Ectodermal cell (in vitro differentiated cells): ENCODE results near the gene HOXA3.

ENCODE experiments used
- H3K27ac ChIP-seq: 2 replicates; pipeline ENCODE4 v1.7.0; 2013; ENCODE audit warnings: mild to moderate bottlenecking, low read depth, low read length; ENCODE audit not compliant: insufficient read depth, poor library complexity, severe bottlenecking
- H3K27me3 ChIP-seq: 2 replicates; pipeline ENCODE4 v1.7.0; 2013; ENCODE audit warnings: mild to moderate bottlenecking, low read length; ENCODE audit not compliant: insufficient read depth, control insufficient read depth, poor library complexity, severe bottlenecking
- H3K36me3 ChIP-seq: one replicate; pipeline ENCODE4 v1.7.0; 2013; ENCODE audit warnings: low read length; ENCODE audit not compliant: control insufficient read depth, insufficient read depth
- H3K4me1 ChIP-seq: one replicate; pipeline ENCODE4 v1.7.0; 2013; ENCODE audit warnings: low read length; ENCODE audit not compliant: control insufficient read depth, insufficient read depth
- H3K4me3 ChIP-seq: 2 replicates; pipeline ENCODE4 v1.7.0; 2013; ENCODE audit warnings: low read depth, low read length, control low read depth; ENCODE audit not compliant: insufficient read depth
- H3K9me3 ChIP-seq: 2 replicates; pipeline ENCODE4 v1.7.0; 2013; ENCODE audit warnings: mild to moderate bottlenecking, low read length, moderate library complexity; ENCODE audit not compliant: control insufficient read depth
- WGBS, 2 experiments: methylation state at CpG; one replicate each; pipeline ENCODE4 v1.1.7; 2013; ENCODE audit warnings: missing lambda C conversion rate in 2 of 2; 5-methylcytosine and 5-hydroxymethylcytosine counted together

The HOXA3 gene

DNA sequence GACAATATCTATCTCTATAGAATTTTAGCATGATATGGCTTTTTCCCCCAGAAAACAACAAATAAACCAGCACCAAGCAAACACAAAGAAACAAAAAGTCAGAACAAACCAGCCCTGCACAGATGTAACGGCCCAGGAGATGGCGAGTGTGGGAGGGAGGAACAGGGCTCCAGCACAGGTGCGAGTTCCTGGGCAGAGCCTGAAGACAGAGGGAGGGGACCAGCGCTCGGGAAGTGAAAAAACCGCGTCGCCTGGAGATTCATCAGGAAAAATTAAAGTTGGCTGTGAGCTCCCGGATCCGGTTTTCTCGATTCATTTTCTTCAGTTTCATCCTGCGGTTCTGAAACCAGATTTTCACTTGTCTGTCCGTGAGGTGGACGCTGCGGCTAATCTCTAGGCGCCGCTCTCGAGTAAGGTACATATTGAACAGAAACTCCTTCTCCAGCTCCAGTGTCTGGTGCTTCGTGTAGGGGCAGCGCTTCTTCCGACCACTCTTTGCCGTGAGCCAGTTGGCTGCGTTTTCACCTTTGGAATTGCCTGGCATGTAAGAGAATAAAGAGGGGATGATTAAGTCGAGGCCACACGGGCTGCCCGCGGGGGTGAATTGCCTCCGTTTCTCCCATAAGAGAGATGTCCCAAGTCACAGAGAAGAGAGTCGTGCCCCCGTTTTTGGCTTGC is 19.4 kb upstream of the HOXA3 start:
- Histone ChIP-seq H3K36me3 (no peaks in the 10 kb centered on the region), H3K27me3 (peaks cover 100% of the 10 kb centered on the region), H3K4me1 (no peaks in the 10 kb centered on the region), H3K27ac (no peak overlapping the region), H3K4me3 (no peak overlapping the region), H3K9me3 (no peaks in the 10 kb centered on the region)
- 6% methylated on average over 30 of the region's 30 CpGs for WGBS, 2 experiments

GRCh38 chr7:27171325-27171636 is 18.9 kb upstream of the HOXA3 start:
- H3K9me3 ChIP-seq: no peaks in the 10 kb centered on the region
- H3K36me3 ChIP-seq: no peaks in the 10 kb centered on the region
- H3K27me3 ChIP-seq: peaks cover 100% of the 10 kb centered on the region
- no peak overlapping the region for H3K4me3 ChIP-seq
- 2 to 7% methylated on average over 8 of the region's 8 CpGs for WGBS, 2 experiments
- no peak overlapping the region for H3K27ac ChIP-seq
- no peaks in the 10 kb centered on the region for H3K4me1 ChIP-seq

DNA sequence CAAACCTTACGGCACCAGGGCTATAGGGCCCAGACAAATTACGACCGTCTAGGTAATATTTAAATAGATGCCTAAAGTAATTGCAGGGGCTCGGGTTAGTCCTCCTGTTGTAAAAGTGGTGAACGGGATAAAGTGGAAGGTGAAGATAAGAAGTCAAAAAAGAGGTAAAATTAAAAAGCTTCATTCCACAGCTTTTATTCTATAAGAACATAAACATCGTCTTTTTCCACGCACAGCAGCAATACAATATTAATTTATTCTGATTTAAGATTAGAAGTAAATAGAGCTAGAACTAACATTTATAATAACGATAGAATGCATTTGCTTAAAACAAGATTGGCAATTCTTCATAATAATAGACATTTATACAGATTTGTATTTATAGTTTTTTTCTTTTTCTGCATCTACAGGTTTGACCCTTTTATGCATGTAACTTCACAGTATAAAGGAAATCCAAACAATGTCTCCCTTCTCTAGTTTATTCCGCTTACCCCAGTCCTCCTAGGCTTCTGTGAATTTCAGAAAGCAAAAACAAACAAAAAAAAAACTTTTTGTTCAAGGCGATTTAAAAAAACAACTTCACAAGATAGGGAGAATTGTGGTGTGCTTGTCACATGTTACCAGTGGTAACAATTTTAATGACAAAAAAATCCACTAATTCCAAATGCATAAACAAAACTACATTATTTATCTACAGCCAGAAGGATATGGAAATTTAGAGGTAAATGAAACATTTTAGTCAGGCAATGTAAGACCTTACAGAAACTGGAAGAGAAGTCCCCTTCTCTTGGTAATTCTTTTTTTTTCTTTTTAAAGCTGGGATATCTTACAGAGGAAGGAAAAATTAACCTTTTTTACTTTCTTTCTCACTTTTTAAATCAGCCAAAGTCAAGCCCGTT is 18.3 kb upstream of the HOXA3 start:
- no peaks in the 10 kb centered on the region for H3K4me1 ChIP-seq
- peaks cover 100% of the 10 kb centered on the region for H3K27me3 ChIP-seq
- H3K9me3 ChIP-seq: no peaks in the 10 kb centered on the region
- H3K36me3 ChIP-seq: no peaks in the 10 kb centered on the region
- 22 to 28% methylated on average over 6 to 9 of the region's 11 CpGs for WGBS, 2 experiments
- no peak overlapping the region for H3K4me3 ChIP-seq
- H3K27ac ChIP-seq: no peak overlapping the region

DNA sequence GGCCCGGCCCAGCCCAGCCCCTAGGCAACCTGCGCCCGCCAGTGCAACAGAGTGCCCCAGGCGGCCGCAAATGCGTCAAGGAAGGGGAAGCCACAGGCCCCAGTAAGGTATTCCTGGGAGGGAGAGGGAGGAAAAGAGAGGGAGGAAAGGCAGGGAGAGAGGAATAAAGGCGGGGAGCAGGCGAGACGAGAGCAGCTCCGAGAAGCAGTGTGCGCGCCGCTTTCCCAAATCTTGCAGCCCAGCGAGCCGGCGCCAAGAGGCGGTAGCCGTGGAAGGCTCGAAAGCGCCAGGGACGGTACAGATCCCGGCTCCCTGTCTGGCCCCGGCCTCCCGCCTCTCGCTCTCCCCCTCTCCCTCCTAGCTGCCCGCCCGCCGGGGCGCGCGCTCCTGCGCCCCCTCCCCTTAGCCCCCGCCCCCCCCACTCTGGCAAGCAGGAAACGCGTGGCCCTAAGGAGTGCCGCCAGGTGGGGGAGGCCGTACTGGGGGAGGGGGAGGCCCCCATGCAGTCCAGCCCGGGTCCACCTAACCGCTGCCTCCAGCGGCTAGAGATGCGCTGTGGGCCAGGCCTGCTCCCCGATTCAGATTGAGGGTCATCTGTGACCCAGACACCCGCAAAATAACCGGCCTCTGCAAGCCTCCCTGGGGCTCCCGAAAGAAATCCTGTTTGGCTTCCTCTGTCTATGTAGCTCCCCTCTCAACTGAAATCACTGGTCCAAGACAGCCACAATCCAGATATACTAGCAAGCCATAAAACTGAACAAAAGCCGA is 17.5 kb upstream of the HOXA3 start:
- Histone ChIP-seq H3K9me3 (no peaks in the 10 kb centered on the region), H3K27me3 (peaks cover 100% of the 10 kb centered on the region), H3K27ac (no peak overlapping the region), H3K4me1 (no peaks in the 10 kb centered on the region), H3K4me3 (no peak overlapping the region), H3K36me3 (no peaks in the 10 kb centered on the region)
- WGBS, 2 experiments: 3% methylated on average over 38 to 46 of the region's 46 CpGs

GRCh38 chr7:27168265-27168947 is 16.0 kb upstream of the HOXA3 start:
- Histone ChIP-seq H3K4me1 (no peaks in the 10 kb centered on the region), H3K27me3 (peaks cover 100% of the 10 kb centered on the region), H3K9me3 (no peaks in the 10 kb centered on the region), H3K4me3 (no peak overlapping the region), H3K27ac (no peak overlapping the region), H3K36me3 (no peaks in the 10 kb centered on the region)
- 6 to 7% methylated on average over 25 of the region's 25 CpGs for WGBS, 2 experiments

DNA sequence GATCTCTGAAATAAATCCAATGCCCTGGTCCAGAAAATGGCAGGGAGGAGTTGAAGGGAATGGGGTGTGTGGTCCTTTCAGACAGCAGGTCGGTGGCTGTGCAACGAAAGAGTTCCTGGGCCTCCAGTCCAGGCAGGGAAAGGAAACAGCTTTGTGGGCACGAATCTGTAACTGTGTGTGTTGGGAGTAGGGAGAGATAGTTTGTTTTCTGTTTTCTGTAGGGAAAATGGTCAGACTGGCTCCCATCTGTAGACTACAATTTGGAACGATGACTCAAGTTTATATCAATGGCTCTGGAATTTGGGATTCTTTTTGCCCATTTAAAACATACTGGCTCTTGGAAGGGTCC is 15.5 kb upstream of the HOXA3 start:
- no peak overlapping the region for H3K4me3 ChIP-seq
- H3K4me1 ChIP-seq: no peaks in the 10 kb centered on the region
- H3K36me3 ChIP-seq: no peaks in the 10 kb centered on the region
- H3K27ac ChIP-seq: no peak overlapping the region
- peaks cover 100% of the 10 kb centered on the region for H3K27me3 ChIP-seq
- WGBS, 2 experiments: 23 to 24% methylated on average over 4 of the region's 4 CpGs
- no peaks in the 10 kb centered on the region for H3K9me3 ChIP-seq

DNA sequence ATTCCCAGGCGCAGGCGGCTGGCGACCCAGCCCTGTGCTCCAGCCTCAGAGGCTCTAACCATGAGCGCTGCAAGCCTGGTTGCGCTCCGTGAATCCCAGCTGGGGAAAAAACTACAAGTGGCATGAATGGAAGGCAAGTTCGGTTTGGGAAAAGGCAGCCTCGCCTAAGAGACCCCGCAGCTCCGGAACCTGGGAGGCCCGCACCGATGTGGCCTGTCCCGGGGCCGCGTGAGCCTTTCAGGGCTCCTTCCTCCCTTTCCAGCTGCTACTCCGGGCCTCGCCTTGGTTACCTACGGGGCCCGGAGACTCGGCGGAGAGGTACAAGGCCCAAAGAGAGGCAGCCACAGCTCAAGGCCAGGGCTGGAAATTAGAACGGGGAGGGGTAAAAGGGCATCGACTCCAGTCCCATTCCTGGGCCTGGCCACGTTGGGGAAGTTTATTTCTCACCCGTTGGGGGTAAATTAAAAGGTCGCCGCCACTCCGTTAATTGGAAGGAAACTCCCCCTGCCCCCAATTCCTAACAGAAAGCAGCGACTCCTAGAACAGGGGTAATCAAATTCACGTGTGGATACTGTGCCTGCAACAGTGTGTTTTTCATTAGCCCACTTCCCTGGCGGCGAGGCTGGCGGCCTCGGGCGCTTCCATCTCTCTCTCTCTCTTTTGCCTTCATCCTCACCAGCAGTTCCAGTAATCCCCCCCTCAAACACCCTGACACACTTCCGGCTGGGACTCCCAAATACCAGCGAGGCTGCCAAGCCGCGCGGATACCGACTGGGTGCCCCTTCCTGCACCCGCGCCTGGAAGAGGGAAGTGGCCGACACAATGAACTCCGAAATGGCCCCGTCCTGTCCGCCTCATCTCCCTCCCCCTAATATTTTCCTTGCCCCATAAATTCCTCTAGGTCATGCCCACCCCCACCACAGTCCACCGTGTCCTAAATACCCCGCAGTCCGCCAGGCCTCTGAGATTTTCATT is 14.4 kb upstream of the HOXA3 start:
- H3K4me3 ChIP-seq: no peak overlapping the region
- WGBS, 2 experiments: 5% methylated on average over 50 of the region's 50 CpGs
- H3K27me3 ChIP-seq: peaks cover 100% of the 10 kb centered on the region
- no peaks in the 10 kb centered on the region for H3K36me3 ChIP-seq
- no peak overlapping the region for H3K27ac ChIP-seq
- no peaks in the 10 kb centered on the region for H3K9me3 ChIP-seq
- H3K4me1 ChIP-seq: no peaks in the 10 kb centered on the region

DNA sequence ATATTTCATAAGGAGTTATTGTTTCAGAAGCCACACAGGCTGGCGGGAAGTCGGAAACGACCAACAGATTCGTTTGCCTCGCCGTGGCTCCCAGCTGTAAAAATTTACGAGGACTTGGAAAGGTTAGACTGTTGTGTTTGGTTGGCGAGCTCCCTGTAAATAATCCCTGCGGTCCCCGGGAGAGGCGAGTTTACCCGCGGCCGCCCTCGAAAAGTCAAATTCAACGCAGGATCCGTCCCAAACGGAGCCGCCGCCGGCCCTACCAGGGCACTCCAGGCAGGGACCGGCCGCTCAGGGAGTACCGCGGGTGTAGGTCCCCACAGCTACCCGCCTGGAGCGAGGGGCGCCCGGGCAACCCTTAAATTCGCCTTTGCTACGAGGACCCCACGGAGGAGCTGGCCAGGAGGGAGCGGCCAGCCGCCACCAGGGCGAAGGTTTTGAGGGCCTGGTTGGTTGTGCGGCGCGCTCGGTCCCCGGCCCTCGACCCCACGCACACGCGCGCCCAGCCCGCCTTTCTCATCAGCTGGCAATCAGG is 13.7 kb upstream of the HOXA3 start:
- Histone ChIP-seq H3K4me1 (no peaks in the 10 kb centered on the region), H3K27ac (no peak overlapping the region), H3K27me3 (peaks cover 100% of the 10 kb centered on the region), H3K36me3 (no peaks in the 10 kb centered on the region), H3K4me3 (no peak overlapping the region), H3K9me3 (no peaks in the 10 kb centered on the region)
- WGBS, 2 experiments: 9 to 10% methylated on average over 46 of the region's 46 CpGs
